ENCODE results near the gene TIAM2.
A peak's percentile ranks its signal among the peaks of the same experiment; 100 is the strongest.

TIAM2 gene

DNA sequence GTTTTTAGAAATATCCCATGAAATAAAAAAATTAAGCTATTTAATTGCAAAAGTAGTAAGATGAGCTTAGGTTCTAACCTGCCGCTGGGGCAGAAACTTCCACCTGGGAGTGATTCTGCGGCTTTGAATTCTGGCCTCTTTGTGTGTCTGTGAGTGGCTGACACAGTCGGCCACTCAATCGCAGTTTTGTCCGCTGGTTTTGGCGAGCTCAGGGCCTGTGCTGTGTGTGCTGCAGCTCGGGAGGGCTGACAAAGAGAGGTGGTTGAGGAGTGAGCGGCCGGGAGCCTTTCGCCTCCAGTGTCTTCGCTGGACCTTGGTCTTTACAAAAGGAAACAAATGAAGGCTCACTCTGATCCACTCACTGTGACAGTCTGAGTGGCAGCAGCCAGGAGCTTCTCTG lies 128.4 kb downstream of the TIAM2 start:
- H3K4me3 ChIP-seq (ENCODE audit: low read depth, low read length), result no peak overlapping the region
- TF ChIP-seq, protein P1, sequence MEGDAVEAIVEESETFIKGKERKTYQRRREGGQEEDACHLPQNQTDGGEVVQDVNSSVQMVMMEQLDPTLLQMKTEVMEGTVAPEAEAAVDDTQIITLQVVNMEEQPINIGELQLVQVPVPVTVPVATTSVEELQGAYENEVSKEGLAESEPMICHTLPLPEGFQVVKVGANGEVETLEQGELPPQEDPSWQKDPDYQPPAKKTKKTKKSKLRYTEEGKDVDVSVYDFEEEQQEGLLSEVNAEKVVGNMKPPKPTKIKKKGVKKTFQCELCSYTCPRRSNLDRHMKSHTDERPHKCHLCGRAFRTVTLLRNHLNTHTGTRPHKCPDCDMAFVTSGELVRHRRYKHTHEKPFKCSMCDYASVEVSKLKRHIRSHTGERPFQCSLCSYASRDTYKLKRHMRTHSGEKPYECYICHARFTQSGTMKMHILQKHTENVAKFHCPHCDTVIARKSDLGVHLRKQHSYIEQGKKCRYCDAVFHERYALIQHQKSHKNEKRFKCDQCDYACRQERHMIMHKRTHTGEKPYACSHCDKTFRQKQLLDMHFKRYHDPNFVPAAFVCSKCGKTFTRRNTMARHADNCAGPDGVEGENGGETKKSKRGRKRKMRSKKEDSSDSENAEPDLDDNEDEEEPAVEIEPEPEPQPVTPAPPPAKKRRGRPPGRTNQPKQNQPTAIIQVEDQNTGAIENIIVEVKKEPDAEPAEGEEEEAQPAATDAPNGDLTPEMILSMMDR (IDR thresholded peaks at IDR 0.05; ENCODE audit: low read depth, low read length), result no peak
- in situ Hi-C loops (cut with HindIII; ENCODE audit: low sequenced_read_pairs), result no loop called here
- DNase-seq (ENCODE audit: low read depth, low spot score), result no peak

DNA sequence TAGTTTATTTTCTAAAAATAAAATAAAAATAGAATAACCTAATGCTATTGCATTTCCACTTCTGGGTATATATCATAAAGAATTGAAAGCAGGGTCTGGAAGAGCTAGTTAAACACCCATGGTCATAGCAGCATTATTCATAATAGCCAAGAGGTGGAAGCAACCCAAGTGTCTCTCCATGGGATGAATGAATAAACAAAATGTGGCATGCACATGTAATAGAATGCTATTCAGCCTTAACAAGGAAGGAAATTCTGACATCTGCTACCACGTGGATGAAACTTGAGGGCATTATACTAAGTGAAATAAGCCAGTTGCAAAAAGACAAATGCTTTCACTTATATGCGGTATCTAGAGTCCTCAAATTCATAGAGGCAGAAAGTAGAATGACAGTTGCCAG lies 130.8 kb downstream of the TIAM2 start:
- in situ Hi-C loops (cut with HindIII; ENCODE audit: low sequenced_read_pairs), result no loop called here
- peak; percentile 63 for DNase-seq (ENCODE audit: low read depth, low spot score)
- no peak overlapping the region for H3K4me3 ChIP-seq (ENCODE audit: low read depth, low read length)
- TF ChIP-seq, protein P1 (IDR thresholded peaks at IDR 0.05; ENCODE audit: low read depth, low read length), result no peak

DNA sequence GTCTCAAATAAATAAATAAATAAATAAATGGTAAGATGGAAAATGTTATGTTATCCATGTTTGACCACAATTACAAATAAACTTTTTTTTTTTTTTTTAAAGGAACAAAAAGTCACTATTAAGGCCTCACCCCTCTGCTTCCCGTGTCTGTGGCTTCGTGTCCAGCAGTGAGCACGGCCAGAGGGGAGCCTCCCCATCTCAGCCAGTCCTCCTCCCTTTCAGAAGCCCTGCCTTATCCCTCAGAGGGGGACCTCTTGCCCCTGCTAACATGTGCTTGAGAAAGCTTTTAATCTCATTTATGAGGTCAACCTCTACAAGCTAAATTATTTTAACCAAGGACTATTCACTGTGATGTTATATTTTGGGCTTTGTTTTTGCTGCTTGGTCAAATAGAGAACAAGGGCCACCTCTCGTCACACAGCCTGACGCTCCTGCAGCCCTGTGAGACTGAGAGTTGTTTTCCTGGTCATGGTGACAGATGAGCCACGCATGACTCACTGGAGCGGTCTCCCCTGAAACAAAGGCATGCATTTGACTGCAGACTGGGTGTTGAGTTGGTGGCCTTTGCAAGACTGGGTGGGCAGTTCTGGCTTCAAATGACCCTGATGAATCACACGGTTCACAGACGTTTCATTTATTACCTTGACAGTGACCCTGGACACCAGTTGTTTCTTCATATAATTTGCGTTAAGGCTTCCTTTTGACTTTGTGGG lies 131.8 kb downstream of the TIAM2 start:
- in situ Hi-C loops (cut with HindIII; ENCODE audit: low sequenced_read_pairs), result no loop called here
- no peak overlapping the region for H3K4me3 ChIP-seq (ENCODE audit: low read depth, low read length)
- TF ChIP-seq, protein P1 (IDR thresholded peaks at IDR 0.05; ENCODE audit: low read depth, low read length), result no peak
- DNase-seq (ENCODE audit: low read depth, low spot score), result peak; percentile 86

DNA sequence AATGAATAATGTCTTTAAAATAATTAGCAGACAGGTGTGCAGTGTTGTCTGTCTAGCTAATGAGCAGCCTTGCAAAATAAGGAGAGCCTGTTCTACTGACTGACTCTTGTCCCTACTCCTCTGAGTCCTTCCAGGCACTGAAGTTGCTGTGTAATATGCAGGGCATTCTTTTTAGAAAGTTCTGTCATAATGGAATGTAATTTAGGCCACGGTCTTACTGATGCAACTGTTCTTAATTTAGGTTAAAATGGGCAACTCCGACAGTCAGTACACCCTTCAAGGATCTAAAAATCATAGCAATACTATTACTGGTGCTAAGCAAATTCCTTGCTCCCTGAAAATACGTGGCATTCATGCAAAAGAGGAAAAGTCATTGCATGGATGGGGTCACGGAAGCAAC lies 133.9 kb downstream of the TIAM2 start:
- in situ Hi-C loops (cut with HindIII; ENCODE audit: low sequenced_read_pairs), result no loop called here
- H3K4me3 ChIP-seq (ENCODE audit: low read depth, low read length), result no peak overlapping the region
- DNase-seq (ENCODE audit: low read depth, low spot score), result no peak
- TF ChIP-seq, protein P1 (IDR thresholded peaks at IDR 0.05; ENCODE audit: low read depth, low read length), result no peak

DNA sequence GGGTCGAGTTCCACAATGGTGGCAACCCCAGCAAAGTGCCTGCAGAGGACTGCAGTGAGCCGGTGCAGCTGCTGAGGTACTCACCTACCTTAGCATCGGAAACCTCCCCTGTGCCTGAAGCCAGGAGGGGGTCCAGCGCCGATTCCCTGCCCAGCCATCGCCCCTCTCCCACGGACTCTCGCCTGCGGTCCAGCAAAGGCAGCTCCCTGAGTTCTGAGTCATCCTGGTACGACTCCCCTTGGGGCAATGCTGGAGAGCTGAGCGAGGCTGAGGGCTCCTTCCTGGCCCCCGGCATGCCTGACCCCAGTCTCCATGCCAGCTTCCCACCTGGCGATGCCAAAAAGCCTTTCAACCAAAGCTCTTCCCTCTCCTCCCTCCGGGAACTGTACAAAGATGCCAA lies 134.6 kb downstream of the TIAM2 start:
- no peak for DNase-seq (ENCODE audit: low read depth, low spot score)
- TF ChIP-seq, protein P1 (IDR thresholded peaks at IDR 0.05; ENCODE audit: low read depth, low read length), result no peak
- in situ Hi-C loops (cut with HindIII; ENCODE audit: low sequenced_read_pairs), result no loop called here
- no peak overlapping the region for H3K4me3 ChIP-seq (ENCODE audit: low read depth, low read length)

DNA sequence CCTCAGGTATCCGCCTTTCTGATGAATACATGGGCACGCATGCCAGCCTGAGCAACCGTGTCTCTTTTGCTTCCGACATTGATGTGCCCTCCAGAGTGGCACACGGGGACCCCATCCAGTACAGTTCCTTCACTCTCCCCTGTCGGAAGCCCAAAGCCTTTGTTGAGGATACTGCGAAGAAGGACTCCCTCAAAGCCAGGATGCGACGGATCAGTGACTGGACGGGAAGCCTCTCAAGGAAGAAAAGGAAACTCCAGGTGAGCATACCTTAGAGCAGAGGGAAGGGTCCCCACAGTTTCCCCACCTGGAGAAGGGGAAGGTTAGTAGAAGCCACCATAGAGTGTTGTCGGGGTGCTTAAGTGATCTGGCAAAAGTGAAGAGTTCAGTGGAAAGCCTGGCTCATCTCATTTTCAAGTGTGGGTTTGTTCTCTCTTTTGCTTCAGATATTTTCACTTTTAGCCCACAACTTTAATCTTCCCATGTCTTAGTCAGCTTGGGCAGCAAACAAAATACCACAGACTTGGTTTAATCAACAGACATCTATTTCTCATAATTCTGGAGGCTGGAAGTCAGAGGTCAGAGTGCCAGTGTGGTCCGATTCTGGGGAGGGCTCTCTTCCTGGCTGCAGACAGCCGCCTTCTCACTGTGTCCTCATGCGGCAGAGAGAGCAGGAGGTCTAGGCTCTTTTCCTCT lies 135.2 kb downstream of the TIAM2 start:
- TF ChIP-seq, protein P1 (IDR thresholded peaks at IDR 0.05; ENCODE audit: low read depth, low read length), result no peak
- DNase-seq (ENCODE audit: low read depth, low spot score), result no peak
- H3K4me3 ChIP-seq (ENCODE audit: low read depth, low read length), result no peak overlapping the region
- in situ Hi-C loops (cut with HindIII; ENCODE audit: low sequenced_read_pairs), result no loop called here
